Epithelial cell of proximal tubule (primary cell): Measurements from ENCODE around the gene SESN3. TPM values are rescaled to one million over a fixed set of nuclear protein-coding genes. Genes with fewer than 3 reads are reported as not detected.
A peak's percentile ranks its signal among the peaks of the same experiment; 100 is the strongest.
"Not testable (repeated sequence)": the region's sequence is repeated elsewhere in the genome, so short reads cannot be mapped to it uniquely, and the experiment has no call there.

Experiments used
- DNase-seq: peaks from one replicate; pipeline ENCODE4 v3.0.0-alpha.2; 2011; ENCODE audit warnings: low read depth
- H3K4me3 ChIP-seq: 2 replicates; pipeline ENCODE4 v1.5.1; 2011; ENCODE audit warnings: low read depth, mild to moderate bottlenecking, low read length
- total RNA-seq: library from RNA; depleted of rRNA; stranded (reverse); fragments of >200 nt; gene quantifications from 2 replicates; pipeline ENCODE4 v1.2.3, GENCODE V29; 2015
- TF ChIP-seq, protein P1 (sequence below): conservative IDR thresholded peaks from 2 replicates; pipeline ENCODE4 v1.5.1; 2012; ENCODE audit warnings: low read depth, mild to moderate bottlenecking, low read length

SESN3 gene, protein sequence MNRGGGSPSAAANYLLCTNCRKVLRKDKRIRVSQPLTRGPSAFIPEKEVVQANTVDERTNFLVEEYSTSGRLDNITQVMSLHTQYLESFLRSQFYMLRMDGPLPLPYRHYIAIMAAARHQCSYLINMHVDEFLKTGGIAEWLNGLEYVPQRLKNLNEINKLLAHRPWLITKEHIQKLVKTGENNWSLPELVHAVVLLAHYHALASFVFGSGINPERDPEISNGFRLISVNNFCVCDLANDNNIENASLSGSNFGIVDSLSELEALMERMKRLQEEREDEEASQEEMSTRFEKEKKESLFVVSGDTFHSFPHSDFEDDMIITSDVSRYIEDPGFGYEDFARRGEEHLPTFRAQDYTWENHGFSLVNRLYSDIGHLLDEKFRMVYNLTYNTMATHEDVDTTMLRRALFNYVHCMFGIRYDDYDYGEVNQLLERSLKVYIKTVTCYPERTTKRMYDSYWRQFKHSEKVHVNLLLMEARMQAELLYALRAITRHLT
- 1.6 and 4.9 TPM in 2 replicates for total RNA-seq

GRCh38 chr11:95231127-95231880 is at the start of gene SESN3:
SESN3 (minus strand) TSS chr11:95231202; CDS start chr11:95230860, 342 bp downstream.
- H3K4me3 ChIP-seq, result peak within 1 kb of the TSS; percentile 81
- TF ChIP-seq, protein P1, sequence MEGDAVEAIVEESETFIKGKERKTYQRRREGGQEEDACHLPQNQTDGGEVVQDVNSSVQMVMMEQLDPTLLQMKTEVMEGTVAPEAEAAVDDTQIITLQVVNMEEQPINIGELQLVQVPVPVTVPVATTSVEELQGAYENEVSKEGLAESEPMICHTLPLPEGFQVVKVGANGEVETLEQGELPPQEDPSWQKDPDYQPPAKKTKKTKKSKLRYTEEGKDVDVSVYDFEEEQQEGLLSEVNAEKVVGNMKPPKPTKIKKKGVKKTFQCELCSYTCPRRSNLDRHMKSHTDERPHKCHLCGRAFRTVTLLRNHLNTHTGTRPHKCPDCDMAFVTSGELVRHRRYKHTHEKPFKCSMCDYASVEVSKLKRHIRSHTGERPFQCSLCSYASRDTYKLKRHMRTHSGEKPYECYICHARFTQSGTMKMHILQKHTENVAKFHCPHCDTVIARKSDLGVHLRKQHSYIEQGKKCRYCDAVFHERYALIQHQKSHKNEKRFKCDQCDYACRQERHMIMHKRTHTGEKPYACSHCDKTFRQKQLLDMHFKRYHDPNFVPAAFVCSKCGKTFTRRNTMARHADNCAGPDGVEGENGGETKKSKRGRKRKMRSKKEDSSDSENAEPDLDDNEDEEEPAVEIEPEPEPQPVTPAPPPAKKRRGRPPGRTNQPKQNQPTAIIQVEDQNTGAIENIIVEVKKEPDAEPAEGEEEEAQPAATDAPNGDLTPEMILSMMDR, result peak; percentile 16
- peak; percentile 98 for DNase-seq

DNA sequence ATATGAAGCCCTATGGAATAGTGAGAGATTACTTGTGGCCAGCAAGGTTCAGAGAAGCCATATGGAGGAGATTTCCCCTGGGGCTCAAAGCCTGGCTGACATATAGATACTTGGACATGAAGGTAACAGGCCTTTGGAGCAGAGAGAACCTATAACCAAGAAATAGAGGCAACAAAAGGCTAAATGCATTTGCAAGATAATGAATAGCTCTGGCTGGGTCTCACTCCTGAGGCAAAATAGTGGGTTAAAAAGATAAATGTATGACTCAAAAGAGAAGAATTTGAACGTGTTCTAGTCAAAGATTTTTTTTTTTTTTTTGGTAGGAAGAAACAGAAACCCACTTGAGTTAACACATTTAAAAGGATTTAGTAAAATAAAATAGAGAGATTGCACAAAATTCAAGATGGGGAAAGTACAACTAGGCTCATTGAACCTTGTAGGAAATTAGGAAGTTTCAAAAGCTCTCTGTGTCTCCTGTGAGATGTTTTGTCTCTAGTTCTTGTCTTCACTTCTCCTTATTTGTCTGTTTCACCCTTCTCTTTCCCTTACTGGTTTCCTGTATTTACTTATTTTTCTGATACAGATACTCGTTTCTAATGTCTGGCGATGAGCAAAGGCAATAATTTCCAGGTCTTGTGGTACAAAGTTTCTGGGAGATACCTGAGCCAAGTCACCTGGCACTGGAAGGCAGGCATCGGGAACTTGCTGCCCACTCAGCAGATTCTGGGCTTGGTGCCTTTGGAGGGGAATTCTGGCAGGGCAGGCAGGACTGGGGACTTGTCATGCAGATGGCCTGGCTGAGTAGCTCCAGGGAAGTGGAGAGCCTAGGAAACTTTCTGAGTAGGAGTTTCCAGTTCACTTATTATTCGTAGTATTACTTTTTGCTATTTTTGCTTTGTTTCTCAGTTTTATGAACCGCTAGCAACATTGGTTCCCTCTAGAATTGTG is 49.2 kb upstream of the SESN3 start:
- no peak overlapping the region for H3K4me3 ChIP-seq
- no peak for DNase-seq
- TF ChIP-seq, protein P1, result no peak

- DNase-seq, result no peak
- TF ChIP-seq, protein P1, result no peak
- no peak overlapping the region for H3K4me3 ChIP-seq
Observed at GRCh38 chr11:95277868-95278267, 46.9 kb upstream of the SESN3 start.

DNA sequence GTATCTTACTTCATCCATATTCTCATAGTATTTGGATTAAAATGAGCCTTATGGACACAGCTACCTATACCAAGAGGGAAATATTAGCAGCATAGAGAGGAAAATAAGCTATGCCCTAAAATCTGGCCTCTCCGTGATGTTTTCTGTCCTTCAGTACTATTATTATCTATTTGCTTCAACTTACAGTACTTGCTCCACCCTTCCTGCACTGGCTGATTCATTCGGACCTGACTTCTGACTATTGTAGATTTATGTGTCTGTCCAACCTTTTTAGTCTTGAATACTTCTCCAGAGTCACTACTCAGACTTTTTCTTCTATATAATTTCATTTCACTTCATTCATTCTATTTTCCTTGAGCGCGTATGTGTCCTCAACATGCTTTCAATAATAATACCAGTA is 45.1 kb upstream of the SESN3 start:
- no peak for DNase-seq
- TF ChIP-seq, protein P1, result no peak
- no peak overlapping the region for H3K4me3 ChIP-seq

- H3K4me3 ChIP-seq, DNase-seq: not testable (repeated sequence)
Observed at GRCh38 chr11:95273618-95274017, 42.6 kb upstream of the SESN3 start.

- H3K4me3 ChIP-seq, result no peak overlapping the region
- no peak for DNase-seq
- TF ChIP-seq, protein P1, result no peak
Observed at GRCh38 chr11:95269036-95269819, 38.2 kb upstream of the SESN3 start.
